K562 (cell line): ENCODE data around the gene EPS8L1. TPM values are rescaled to one million over a fixed set of nuclear protein-coding genes. Genes with fewer than 3 reads are reported as not detected.
A peak's percentile ranks its signal among the peaks of the same experiment; 100 is the strongest.

Experiments
- EGR1 ChIP-seq: fragments of 450-650 bp; conservative IDR thresholded peaks from 2 replicates; pipeline ENCODE4 v1.6.1; 2017; ENCODE audit warnings: mild to moderate bottlenecking
- HNRNPL ChIP-seq: fragments of 200-400 bp; formaldehyde crosslinking; IDR thresholded peaks from 2 replicates; pipeline ENCODE4 v1.6.1; 2017; ENCODE audit warnings: low read depth, mild to moderate bottlenecking, low read length
- JUNB ChIP-seq: fragments of 450-650 bp; formaldehyde crosslinking; conservative IDR thresholded peaks from 2 replicates; pipeline ENCODE4 v1.4.0; 2020; ENCODE audit warnings: mild to moderate bottlenecking
- KAT2B ChIP-seq: IDR thresholded peaks from one replicate; pipeline ENCODE4 v1.6.1; 2012; ENCODE audit warnings: low read depth, mild to moderate bottlenecking, control low read depth, inconsistent platforms, low read length, moderate library complexity
- KDM5B ChIP-seq: fragments of 200-600 bp; sonication (generic); IDR thresholded peaks from 2 replicates; pipeline ENCODE4 v1.6.1; 2012; ENCODE audit warnings: low read depth, mild to moderate bottlenecking, moderate library complexity, low read length, control low read depth, inconsistent platforms; ENCODE audit not compliant: insufficient replicate concordance
- KLF6 ChIP-seq: fragments of 250-450 bp; sonication (Bioruptor Pico); IDR thresholded peaks from 2 replicates; pipeline ENCODE4 v1.4.0; 2020; ENCODE audit warnings: mild to moderate bottlenecking, moderate library complexity, borderline replicate concordance
- MEF2A ChIP-seq: IDR thresholded peaks from 2 replicates; pipeline ENCODE4 v1.6.1; 2011; ENCODE audit warnings: low read depth, mild to moderate bottlenecking, low read length, moderate library complexity; ENCODE audit not compliant: control insufficient read depth
- NCOA2 ChIP-seq, 2 experiments: fragments of 450-650 bp; IDR thresholded peaks; 2 replicates each; pipeline ENCODE4 v1.6.1; 2018; ENCODE audit warnings: mild to moderate bottlenecking in 2 of 2, moderate library complexity in 1 of 2; ENCODE audit not compliant: partially characterized antibody in 2 of 2
- NELFE ChIP-seq: IDR thresholded peaks from 2 replicates; pipeline ENCODE4 v1.6.1; 2011; ENCODE audit warnings: mild to moderate bottlenecking; ENCODE audit not compliant: insufficient read depth, insufficient read length
- RCOR1 ChIP-seq, 2 experiments: IDR thresholded peaks; 2 replicates each; pipeline ENCODE4 v1.6.1; 2012; ENCODE audit warnings: low read depth in 2 of 2, low read length in 2 of 2, borderline replicate concordance in 1 of 2, improper control_type of control experiment in 1 of 2
- SOX6 ChIP-seq: fragments of 450-650 bp; IDR thresholded peaks from 2 replicates; pipeline ENCODE4 v1.6.1; 2014; ENCODE audit warnings: mild to moderate bottlenecking
- SP1 ChIP-seq: sonication (generic); formaldehyde crosslinking; IDR thresholded peaks from 2 replicates; pipeline ENCODE4 v1.8.1; 2022; ENCODE audit warnings: mild to moderate bottlenecking, missing genetic modification reagents
- SPI1 ChIP-seq: IDR thresholded peaks from 2 replicates; pipeline ENCODE4 v1.6.1; 2011; ENCODE audit warnings: low read depth, low read length, control low read depth, borderline replicate concordance
- STAT5A ChIP-seq: IDR thresholded peaks from 2 replicates; pipeline ENCODE4 v1.6.1; 2012; ENCODE audit warnings: low read length, inconsistent platforms, borderline replicate concordance
- TCFL5 ChIP-seq: fragments of 250-450 bp; sonication (Bioruptor Pico); conservative IDR thresholded peaks from 2 replicates; pipeline ENCODE4 v1.6.1; 2021; ENCODE audit warnings: mild to moderate bottlenecking, moderate library complexity, matching md5 sums
- ZNF143 ChIP-seq: sonication (generic); formaldehyde crosslinking; IDR thresholded peaks from 2 replicates; pipeline ENCODE4 v1.9.0; 2022; ENCODE audit warnings: mild to moderate bottlenecking, missing genetic modification reagents
- ZNF165 ChIP-seq: fragments of 250-450 bp; sonication (Bioruptor Pico); IDR thresholded peaks from 2 replicates; pipeline ENCODE4 v1.4.0; 2020; ENCODE audit warnings: borderline replicate concordance
- ZNF263 ChIP-seq: sonication (generic); formaldehyde crosslinking; IDR thresholded peaks from 2 replicates; pipeline ENCODE4 v1.8.0; 2022; ENCODE audit warnings: mild to moderate bottlenecking, missing genetic modification reagents, borderline replicate concordance
- ZNF561 ChIP-seq: fragments of 450-650 bp; formaldehyde crosslinking; conservative IDR thresholded peaks from 2 replicates; pipeline ENCODE4 v1.4.0; 2020; ENCODE audit warnings: mild to moderate bottlenecking, moderate library complexity
- ZNF76 ChIP-seq: fragments of 250-450 bp; sonication (Bioruptor Pico); IDR thresholded peaks from 2 replicates; pipeline ENCODE4 v1.4.0; 2020; ENCODE audit warnings: mild to moderate bottlenecking, moderate library complexity, borderline replicate concordance
- polyA plus RNA-seq, 8 experiments: library from polyadenylated mRNA; depleted of rRNA in 4 of 8; stranded (reverse) in 5 of 8; unstranded in 3 of 8; fragments of >200 nt; fragmentation: Nextera tagmentation in 2 of 8; fragmentation: Illumina TruSeq in 1 of 8; extraction: Ambion mirVana in 2 of 8; extraction: Trizol in 1 of 8; gene quantifications; 2 replicates each; pipeline versions ENCODE4 v1.2.1 to v1.2.3, GENCODE V29; 2011 to 2014; ENCODE audit warnings: inconsistent platforms in 1 of 8, missing spikeins in 1 of 8
- total RNA-seq, 7 experiments: library from RNA; depleted of rRNA in 6 of 7; stranded (reverse); fragments of >200 nt in 6 of 7; fragmentation: Illumina TruSeq in 2 of 7; extraction: Trizol in 2 of 7; gene quantifications; 2 replicates each; pipeline versions ENCODE4 v1.2.1 to v1.2.3, GENCODE V29; 2011 to 2021; ENCODE audit warnings: low replicate concordance in 1 of 7
- TF ChIP-seq, protein P1 (sequence below), 2 experiments: IDR thresholded peaks; 2 replicates each; pipeline ENCODE4 v1.6.1; 2011; ENCODE audit warnings: borderline replicate concordance in 1 of 2, control low read depth in 1 of 2, low read depth in 1 of 2, low read length in 1 of 2, mild to moderate bottlenecking in 1 of 2, mixed read lengths in 1 of 2, moderate library complexity in 1 of 2; ENCODE audit not compliant: insufficient read depth in 1 of 2, insufficient read length in 1 of 2, poor library complexity in 1 of 2, severe bottlenecking in 1 of 2; ENCODE audit errors: extremely low read depth in 1 of 2
- TF ChIP-seq, protein P2 (sequence below), 2 experiments: fragments of 200-800 bp in 1 of 2; sonication (Bioruptor generic) in 1 of 2; sonication (generic) in 1 of 2; formaldehyde crosslinking in 1 of 2; IDR thresholded peaks in 1 of 2; conservative IDR thresholded peaks in 1 of 2; 2 replicates each; pipeline versions ENCODE4 v1.5.0 to v1.6.1; 2016 to 2020; ENCODE audit warnings: missing compliant biosample characterization in 1 of 2, missing genetic modification characterization in 1 of 2, missing genetic modification reagents in 1 of 2
- TF ChIP-seq, protein P3 (sequence below): fragments of 450-650 bp; IDR thresholded peaks from one replicate; pipeline ENCODE4 v1.6.1; 2018; ENCODE audit warnings: mild to moderate bottlenecking, moderate library complexity; ENCODE audit not compliant: partially characterized antibody

The EPS8L1 gene
- total and polyA plus RNA-seq, 9 of the 15 experiments (the other 6 are each of a cell fraction or from before 2014, with no cell fraction given) = 0.35 to 22.1 (median 11.9) TPM

DNA sequence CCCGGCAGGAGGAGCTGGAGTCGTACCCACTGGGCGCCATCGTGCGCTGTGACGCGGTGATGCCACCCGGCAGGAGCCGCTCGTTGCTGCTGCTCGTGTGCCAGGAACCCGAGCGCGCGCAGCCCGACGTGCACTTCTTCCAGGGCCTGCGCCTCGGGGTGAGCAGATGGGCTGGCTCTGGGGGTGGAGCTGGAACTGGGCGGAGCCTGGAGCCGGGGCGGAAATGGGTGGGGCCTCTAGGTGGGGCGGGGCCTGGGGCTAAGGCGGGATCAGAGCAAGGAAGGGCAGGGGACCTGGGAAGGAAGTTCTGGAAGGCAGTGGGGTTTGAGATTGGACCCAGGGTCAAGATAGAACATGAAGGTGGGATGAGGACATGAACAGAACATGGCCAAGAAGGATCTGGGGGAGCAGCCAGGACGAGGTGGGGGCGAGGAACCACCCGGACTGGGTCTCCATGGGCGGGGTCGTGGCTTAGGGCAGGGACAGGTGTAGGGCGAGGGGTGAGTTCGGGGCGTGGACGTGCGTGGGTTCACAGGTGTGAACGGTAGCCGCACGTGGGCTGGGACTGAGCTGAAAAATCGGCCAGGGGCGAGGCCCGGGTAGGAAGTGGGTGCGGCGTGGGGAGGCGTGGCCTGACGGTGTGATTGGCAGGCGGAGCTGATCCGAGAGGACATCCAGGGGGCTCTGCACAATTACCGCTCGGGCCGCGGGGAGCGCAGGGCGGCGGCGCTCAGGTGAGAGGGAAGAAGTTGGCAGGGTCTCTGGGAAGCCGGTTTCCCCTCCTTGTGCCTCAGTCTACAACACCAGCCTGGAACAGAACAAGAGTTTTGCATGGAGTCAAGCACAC, 4.7 kb downstream of the EPS8L1 start (continued):
- no peak for TF ChIP-seq SOX6
- no peak; the same call in 1 of the 2 replicates for TF ChIP-seq ZNF143 (CRISPR knock-in tag)
- TF ChIP-seq RCOR1 (IDR thresholded peaks at IDR 0.05; ENCODE audit: borderline replicate concordance in 1 of 2, low read depth in 2 of 2, low read length in 2 of 2) = no peak; a peak in 1 of 4 replicates
- no peak for TF ChIP-seq ZNF76 (CRISPR knock-in tag)
- TF ChIP-seq EGR1 = peak; percentile 69
- no peak for TF ChIP-seq MEF2A
- TF ChIP-seq STAT5A = no peak
- no peak for TF ChIP-seq NCOA2 (IDR thresholded peaks at IDR 0.05; ENCODE audit: partially characterized antibody in 2 of 2)
- no peak for TF ChIP-seq NELFE
- 0 out of 2 replicates have a peak, but pooled peaks have one; percentile 1 for TF ChIP-seq ZNF165 (CRISPR knock-in tag)
- TF ChIP-seq HNRNPL = peak; percentile 53; the same call in 1 of the 2 replicates
- TF ChIP-seq SPI1 = peak; percentile 72; the same call in 1 of the 2 replicates
- TF ChIP-seq, protein P1, sequence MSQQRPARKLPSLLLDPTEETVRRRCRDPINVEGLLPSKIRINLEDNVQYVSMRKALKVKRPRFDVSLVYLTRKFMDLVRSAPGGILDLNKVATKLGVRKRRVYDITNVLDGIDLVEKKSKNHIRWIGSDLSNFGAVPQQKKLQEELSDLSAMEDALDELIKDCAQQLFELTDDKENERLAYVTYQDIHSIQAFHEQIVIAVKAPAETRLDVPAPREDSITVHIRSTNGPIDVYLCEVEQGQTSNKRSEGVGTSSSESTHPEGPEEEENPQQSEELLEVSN (IDR thresholded peaks at IDR 0.05; ENCODE audit: borderline replicate concordance in 1 of 2, extremely low read depth in 1 of 2, insufficient read depth in 1 of 2, insufficient read length in 1 of 2, low read depth in 1 of 2, low read length in 1 of 2, poor library complexity in 1 of 2, severe bottlenecking in 1 of 2) = peak; percentile 84 to 91
- TF ChIP-seq, protein P2, sequence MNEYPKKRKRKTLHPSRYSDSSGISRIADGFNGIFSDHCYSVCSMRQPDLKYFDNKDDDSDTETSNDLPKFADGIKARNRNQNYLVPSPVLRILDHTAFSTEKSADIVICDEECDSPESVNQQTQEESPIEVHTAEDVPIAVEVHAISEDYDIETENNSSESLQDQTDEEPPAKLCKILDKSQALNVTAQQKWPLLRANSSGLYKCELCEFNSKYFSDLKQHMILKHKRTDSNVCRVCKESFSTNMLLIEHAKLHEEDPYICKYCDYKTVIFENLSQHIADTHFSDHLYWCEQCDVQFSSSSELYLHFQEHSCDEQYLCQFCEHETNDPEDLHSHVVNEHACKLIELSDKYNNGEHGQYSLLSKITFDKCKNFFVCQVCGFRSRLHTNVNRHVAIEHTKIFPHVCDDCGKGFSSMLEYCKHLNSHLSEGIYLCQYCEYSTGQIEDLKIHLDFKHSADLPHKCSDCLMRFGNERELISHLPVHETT (CRISPR knock-in tag; conservative IDR thresholded peaks at IDR 0.05 in 1 of 2, IDR thresholded peaks at IDR 0.05 in 1 of 2) = no peak
- no peak for TF ChIP-seq TCFL5
- no peak for TF ChIP-seq KAT2B
- no peak; the same call in 1 of the 2 replicates for TF ChIP-seq ZNF263 (CRISPR knock-in tag)
- TF ChIP-seq, protein P3, sequence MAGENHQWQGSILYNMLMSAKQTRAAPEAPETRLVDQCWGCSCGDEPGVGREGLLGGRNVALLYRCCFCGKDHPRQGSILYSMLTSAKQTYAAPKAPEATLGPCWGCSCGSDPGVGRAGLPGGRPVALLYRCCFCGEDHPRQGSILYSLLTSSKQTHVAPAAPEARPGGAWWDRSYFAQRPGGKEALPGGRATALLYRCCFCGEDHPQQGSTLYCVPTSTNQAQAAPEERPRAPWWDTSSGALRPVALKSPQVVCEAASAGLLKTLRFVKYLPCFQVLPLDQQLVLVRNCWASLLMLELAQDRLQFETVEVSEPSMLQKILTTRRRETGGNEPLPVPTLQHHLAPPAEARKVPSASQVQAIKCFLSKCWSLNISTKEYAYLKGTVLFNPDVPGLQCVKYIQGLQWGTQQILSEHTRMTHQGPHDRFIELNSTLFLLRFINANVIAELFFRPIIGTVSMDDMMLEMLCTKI = no peak
- no peak for TF ChIP-seq JUNB (CRISPR knock-in tag)
- no peak for TF ChIP-seq ZNF561
- TF ChIP-seq SP1 (CRISPR knock-in tag) = peak; percentile 75; the same call in 1 of the 2 replicates
- peak; percentile 58 for TF ChIP-seq KDM5B
- no peak for TF ChIP-seq KLF6 (CRISPR knock-in tag)
